HEK293T (cell line): Measurements from ENCODE around the gene LRRC9.

Experiments used
- CTCF ChIA-PET: fragments of 350-600 bp; formaldehyde crosslinking; extraction: SDS; loops from one replicate; lab custom pipeline; 2021; ENCODE audit warnings: antibody characterized with exemption, inconsistent platforms; lab: Yijun Ruan, JAX
- POLR2A ChIA-PET: fragments of 350-600 bp; formaldehyde crosslinking; extraction: SDS; loops from one replicate; lab custom pipeline; 2020; ENCODE audit warnings: antibody characterized with exemption, inconsistent platforms; lab: Yijun Ruan, JAX
- DNase-seq: peaks from one replicate; pipeline ENCODE4 v3.0.0; 2012; ENCODE audit warnings: mixed read lengths; ENCODE audit errors: extremely low spot score
- ARNT ChIP-seq: fragments of 450-650 bp; IDR thresholded peaks from 2 replicates; pipeline ENCODE4 v1.6.1; 2017; ENCODE audit warnings: mild to moderate bottlenecking
- BHLHE40 ChIP-seq: fragments of 450-650 bp; IDR thresholded peaks from 2 replicates; pipeline ENCODE4 v1.6.1; 2016; ENCODE audit warnings: mild to moderate bottlenecking, moderate library complexity, borderline replicate concordance
- CTBP1 ChIP-seq: fragments of 450-650 bp; IDR thresholded peaks from 2 replicates; pipeline ENCODE4 v1.6.1; 2016; ENCODE audit warnings: borderline replicate concordance
- ELF4 ChIP-seq: fragments of 450-650 bp; IDR thresholded peaks from 2 replicates; pipeline ENCODE4 v1.6.1; 2017; ENCODE audit warnings: antibody characterized with exemption
- FOXA1 ChIP-seq: fragments of 450-650 bp; IDR thresholded peaks from 2 replicates; pipeline ENCODE4 v1.6.1; 2016; ENCODE audit warnings: mild to moderate bottlenecking
- FOXK2 ChIP-seq: fragments of 450-650 bp; IDR thresholded peaks from 2 replicates; pipeline ENCODE4 v1.6.1; 2016; ENCODE audit warnings: mild to moderate bottlenecking
- FOXM1 ChIP-seq: fragments of 450-650 bp; IDR thresholded peaks from 2 replicates; pipeline ENCODE4 v1.6.1; 2017; ENCODE audit warnings: mild to moderate bottlenecking, borderline replicate concordance
- HDGF ChIP-seq: fragments of 450-650 bp; IDR thresholded peaks from 2 replicates; pipeline ENCODE4 v1.6.1; 2017; ENCODE audit warnings: antibody characterized with exemption, borderline replicate concordance
- L3MBTL2 ChIP-seq: fragments of 450-650 bp; conservative IDR thresholded peaks from 2 replicates; pipeline ENCODE4 v1.6.1; 2016; ENCODE audit warnings: mild to moderate bottlenecking
- LEF1 ChIP-seq: fragments of 450-650 bp; IDR thresholded peaks from 2 replicates; pipeline ENCODE4 v1.6.1; 2017; ENCODE audit warnings: mild to moderate bottlenecking, borderline replicate concordance
- NFRKB ChIP-seq: fragments of 450-650 bp; IDR thresholded peaks from 2 replicates; pipeline ENCODE4 v1.6.1; 2016; ENCODE audit warnings: mild to moderate bottlenecking, moderate library complexity
- PKNOX1 ChIP-seq: fragments of 450-650 bp; IDR thresholded peaks from 2 replicates; pipeline ENCODE4 v1.6.1; 2016
- SP1 ChIP-seq: fragments of 450-650 bp; IDR thresholded peaks from 2 replicates; pipeline ENCODE4 v1.6.1; 2017
- SUZ12 ChIP-seq: fragments of 450-650 bp; IDR thresholded peaks from 2 replicates; pipeline ENCODE4 v1.6.1; 2016; ENCODE audit warnings: mild to moderate bottlenecking
- TARDBP ChIP-seq: fragments of 450-650 bp; IDR thresholded peaks from 2 replicates; pipeline ENCODE4 v1.6.1; 2016
- ZNF384 ChIP-seq: fragments of 450-650 bp; IDR thresholded peaks from 2 replicates; pipeline ENCODE4 v1.6.1; 2016

Gene LRRC9

GRCh38 chr14:59919570-59920377 is at the start of gene LRRC9:
Gene LRRC9 (plus strand): TSS chr14:59920144.
- ChIA-PET CTCF (interaction anchor here (0.6 to 1.2 kb wide), 5 partner anchors 17 to 637 kb away, joined by 3 to 5 read pairs (median 4); no protein-coding TSS in a partner anchor), POLR2A (interaction anchor here (0.7 to 1.2 kb wide), 2 partner anchors 9 to 45 kb away, joined by 3 to 5 read pairs; no protein-coding TSS in a partner anchor)
- TF ChIP-seq L3MBTL2: peak; percentile 86; the same call in 1 of the 2 replicates
- TF ChIP-seq LEF1: no peak
- TF ChIP-seq CTBP1: 0 out of 2 replicates have a peak, but pooled peaks have one; percentile 16
- DNase-seq: peak; percentile 80

- peak; percentile 69 for DNase-seq
These were observed 49.4 kb upstream of the LRRC9 start, which contains the start of gene RTN1 for GRCh38 chr14:59870277-59871165. Gene RTN1 (minus strand): TSS chr14:59870776. CDS start chr14:59870630, 146 bp downstream.

DNA sequence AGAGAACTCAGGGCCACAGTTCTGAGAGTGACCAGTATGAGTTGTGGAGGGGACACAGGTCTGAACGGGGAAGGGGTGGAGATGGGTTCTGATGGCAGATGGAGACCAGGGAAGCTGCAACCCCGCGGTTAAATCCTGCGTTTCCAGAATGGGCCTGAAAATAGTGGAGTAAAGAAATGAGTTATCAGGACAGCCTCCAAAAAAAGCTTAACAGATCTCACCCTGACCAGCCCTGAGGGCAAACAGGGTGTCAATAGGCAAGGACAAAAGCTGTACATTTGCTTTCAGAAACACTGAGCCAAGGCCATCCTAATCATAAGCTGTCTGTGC is 48.8 kb upstream of the LRRC9 start:
- DNase-seq: no peak
- no peak for TF ChIP-seq SP1
- no peak for TF ChIP-seq FOXK2
- TF ChIP-seq L3MBTL2: no peak; the same call in 1 of the 2 replicates
- TF ChIP-seq TARDBP: no peak
- no peak for TF ChIP-seq ELF4
- TF ChIP-seq FOXA1: no peak
- TF ChIP-seq HDGF: no peak
- no peak for TF ChIP-seq BHLHE40
- no peak for TF ChIP-seq SUZ12
- no peak for TF ChIP-seq LEF1
- no peak for TF ChIP-seq ARNT
- no peak for TF ChIP-seq FOXM1
- CTCF ChIA-PET: interaction anchor here (0.9 kb wide), 1 partner anchor 27 kb away, joined by 3 read pairs; no protein-coding TSS in a partner anchor
- POLR2A ChIA-PET: interaction anchor here (1.2 to 1.4 kb wide), 2 partner anchors 23 to 387 kb away, joined by 3 to 5 read pairs; partner anchors contain the start of genes JKAMP and L3HYPDH

More at GRCh38 chr14:59870277-59871165, 49.4 kb upstream of the LRRC9 start, which contains the start of gene RTN1:
- TF ChIP-seq SUZ12 (no peak), ARNT (no peak), FOXM1 (no peak), CTBP1 (no peak), HDGF (no peak), FOXK2 (no peak), PKNOX1 (no peak), BHLHE40 (no peak), LEF1 (no peak), SP1 (no peak), ELF4 (no peak), TARDBP (no peak), L3MBTL2 (no peak; the same call in 1 of the 2 replicates), ZNF384 (no peak), FOXA1 (no peak), NFRKB (no peak)
- ChIA-PET CTCF (interaction anchor here (0.9 kb wide), 1 partner anchor 27 kb away, joined by 3 read pairs; no protein-coding TSS in a partner anchor), POLR2A (interaction anchor here (1.2 to 1.4 kb wide), 2 partner anchors 24 to 387 kb away, joined by 3 to 5 read pairs; partner anchors contain the start of genes JKAMP and L3HYPDH)

GRCh38 chr14:59882957-59883356 is 37.0 kb upstream of the LRRC9 start:
- POLR2A ChIA-PET: no interaction called here
- DNase-seq: peak; percentile 37
- CTCF ChIA-PET: interaction anchor here (0.9 kb wide), 1 partner anchor 13 kb away, joined by 3 read pairs; no protein-coding TSS in a partner anchor
- no peak for TF ChIP-seq ZNF384
- TF ChIP-seq TARDBP: no peak
- TF ChIP-seq FOXK2: no peak
- TF ChIP-seq LEF1: no peak
- TF ChIP-seq ELF4: no peak
- TF ChIP-seq BHLHE40: no peak
- TF ChIP-seq NFRKB: no peak
- no peak for TF ChIP-seq SUZ12
- no peak for TF ChIP-seq CTBP1
- no peak for TF ChIP-seq FOXA1
- TF ChIP-seq SP1: no peak
- no peak for TF ChIP-seq FOXM1
- TF ChIP-seq HDGF: no peak
- no peak for TF ChIP-seq ARNT
- no peak for TF ChIP-seq PKNOX1

GRCh38 chr14:59890676-59891075 is 29.3 kb upstream of the LRRC9 start:
- no peak for TF ChIP-seq BHLHE40
- ChIA-PET CTCF (no interaction called here), POLR2A (no interaction called here)
- no peak for DNase-seq

DNA sequence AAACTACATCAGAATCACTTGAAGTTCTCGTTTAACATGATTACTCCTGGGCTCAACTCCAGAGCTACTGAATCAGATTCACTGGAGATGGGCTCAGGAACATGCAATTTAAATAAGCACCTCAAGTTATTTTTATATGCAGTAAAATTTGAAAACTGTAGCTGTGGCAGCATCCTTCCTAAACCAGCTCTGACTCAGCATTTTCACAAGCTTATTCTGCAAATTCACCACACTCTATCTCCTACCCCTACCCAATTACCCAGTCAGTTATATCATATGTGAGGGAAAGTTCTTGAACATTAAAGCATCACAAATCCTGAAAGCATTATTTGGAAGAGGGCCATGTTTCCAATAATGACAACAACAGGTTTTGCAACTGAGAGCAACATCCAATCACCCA is 24.2 kb upstream of the LRRC9 start:
- DNase-seq: no peak
- ChIA-PET POLR2A (no interaction called here), CTCF (interaction anchor here (0.9 kb wide), 1 partner anchor 13 kb away, joined by 3 read pairs; no protein-coding TSS in a partner anchor)
- TF ChIP-seq NFRKB (no peak), PKNOX1 (no peak), TARDBP (no peak), BHLHE40 (no peak), L3MBTL2 (no peak), LEF1 (no peak), HDGF (no peak), ARNT (no peak), FOXA1 (no peak), SP1 (no peak), ZNF384 (no peak), FOXK2 (no peak), SUZ12 (no peak)
